Measurements from ENCODE around the gene VTI1A.

DNA sequence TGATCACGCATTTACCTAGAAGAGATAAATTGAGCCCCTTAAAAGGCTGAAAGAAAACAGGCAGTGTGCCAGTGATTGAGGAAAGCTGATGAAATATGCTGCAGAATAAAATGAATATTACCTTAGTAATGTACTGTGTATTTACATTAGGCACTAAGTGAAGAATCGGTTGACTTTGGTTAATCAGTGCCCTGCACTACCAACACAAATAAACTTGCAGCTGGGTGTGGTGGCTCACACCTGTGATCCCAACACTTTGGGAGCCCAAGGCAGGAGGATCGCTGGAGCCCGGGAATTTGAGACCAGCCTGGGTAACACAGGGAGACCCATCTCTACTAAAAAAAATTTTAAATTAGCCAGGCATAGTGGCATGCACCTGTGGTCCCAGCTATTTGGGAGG is 354.7 kb downstream of the VTI1A start:
- TF ChIP-seq POLR2AphosphoS5 (IDR thresholded peaks at IDR 0.05; ENCODE audit: low read depth, low read length) (no peak), POLR2A (IDR thresholded peaks at IDR 0.05; ENCODE audit: control extremely low read depth in 1 of 2, low read depth in 2 of 2, low read length in 2 of 2) (no peak), TEAD4 (IDR thresholded peaks at IDR 0.05; ENCODE audit: low read depth, low read length) (no peak), MAFK (IDR thresholded peaks at IDR 0.05; ENCODE audit: low read depth, low read length) (no peak), TAF1 (IDR thresholded peaks at IDR 0.05; ENCODE audit: low read depth, low read length) (no peak), CHD2 (IDR thresholded peaks at IDR 0.05; ENCODE audit: low read length) (no peak), TCF12 (IDR thresholded peaks at IDR 0.05; ENCODE audit: low read depth, low read length) (no peak)
- TF ChIP-seq, protein P1, sequence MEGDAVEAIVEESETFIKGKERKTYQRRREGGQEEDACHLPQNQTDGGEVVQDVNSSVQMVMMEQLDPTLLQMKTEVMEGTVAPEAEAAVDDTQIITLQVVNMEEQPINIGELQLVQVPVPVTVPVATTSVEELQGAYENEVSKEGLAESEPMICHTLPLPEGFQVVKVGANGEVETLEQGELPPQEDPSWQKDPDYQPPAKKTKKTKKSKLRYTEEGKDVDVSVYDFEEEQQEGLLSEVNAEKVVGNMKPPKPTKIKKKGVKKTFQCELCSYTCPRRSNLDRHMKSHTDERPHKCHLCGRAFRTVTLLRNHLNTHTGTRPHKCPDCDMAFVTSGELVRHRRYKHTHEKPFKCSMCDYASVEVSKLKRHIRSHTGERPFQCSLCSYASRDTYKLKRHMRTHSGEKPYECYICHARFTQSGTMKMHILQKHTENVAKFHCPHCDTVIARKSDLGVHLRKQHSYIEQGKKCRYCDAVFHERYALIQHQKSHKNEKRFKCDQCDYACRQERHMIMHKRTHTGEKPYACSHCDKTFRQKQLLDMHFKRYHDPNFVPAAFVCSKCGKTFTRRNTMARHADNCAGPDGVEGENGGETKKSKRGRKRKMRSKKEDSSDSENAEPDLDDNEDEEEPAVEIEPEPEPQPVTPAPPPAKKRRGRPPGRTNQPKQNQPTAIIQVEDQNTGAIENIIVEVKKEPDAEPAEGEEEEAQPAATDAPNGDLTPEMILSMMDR (IDR thresholded peaks at IDR 0.05; ENCODE audit: control extremely low read depth in 1 of 3, insufficient read depth in 1 of 3, low read depth in 1 of 3, low read length in 3 of 3) = no peak
- TF ChIP-seq, protein P2, sequence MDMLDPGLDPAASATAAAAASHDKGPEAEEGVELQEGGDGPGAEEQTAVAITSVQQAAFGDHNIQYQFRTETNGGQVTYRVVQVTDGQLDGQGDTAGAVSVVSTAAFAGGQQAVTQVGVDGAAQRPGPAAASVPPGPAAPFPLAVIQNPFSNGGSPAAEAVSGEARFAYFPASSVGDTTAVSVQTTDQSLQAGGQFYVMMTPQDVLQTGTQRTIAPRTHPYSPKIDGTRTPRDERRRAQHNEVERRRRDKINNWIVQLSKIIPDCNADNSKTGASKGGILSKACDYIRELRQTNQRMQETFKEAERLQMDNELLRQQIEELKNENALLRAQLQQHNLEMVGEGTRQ (IDR thresholded peaks at IDR 0.05; ENCODE audit: low read length) = no peak
